ENCODE results near the gene ZNF614. TPM values are rescaled to one million over a fixed set of nuclear protein-coding genes. Genes with fewer than 3 reads are reported as not detected.

ZNF614 gene
- total and polyA plus RNA-seq, 9 of the 15 experiments (the other 6 are each of a cell fraction or from before 2014, with no cell fraction given), result 4.9 to 16.3 (median 11.4) TPM

GRCh38 chr19:52007806-52008557 is 20.2 kb downstream of the ZNF614 start, which contains the start of gene ZNF615 (continued):
- TF ChIP-seq ZNF699 (CRISPR knock-in tag; IDR thresholded peaks at IDR 0.05; ENCODE audit: insufficient replicate concordance) (no peak), NCOA6 (IDR thresholded peaks at IDR 0.05) (no peak), ZBTB12 (CRISPR knock-in tag; IDR thresholded peaks at IDR 0.05) (no peak), XRCC4 (IDR thresholded peaks at IDR 0.05; ENCODE audit: extremely low read depth, insufficient read depth, insufficient read length) (no peak), NFE2L1 (tag; IDR thresholded peaks at IDR 0.05; ENCODE audit: borderline replicate concordance, low read depth) (no peak), POLR3A (IDR thresholded peaks at IDR 0.05; ENCODE audit: borderline replicate concordance, extremely low read depth, insufficient read depth, insufficient read length) (no peak), RBM17 (IDR thresholded peaks at IDR 0.05; ENCODE audit: borderline replicate concordance, low read depth, low read length) (no peak), ZNF584 (CRISPR knock-in tag; IDR thresholded peaks at IDR 0.05; ENCODE audit: low read depth) (peak; percentile 69; the same call in 1 of the 2 replicates), MED1 (CRISPR knock-in tag; IDR thresholded peaks at IDR 0.05; ENCODE audit: borderline replicate concordance) (no peak), ZNF449 (CRISPR knock-in tag; IDR thresholded peaks at IDR 0.05) (no peak), NFIC (IDR thresholded peaks at IDR 0.05) (peak; percentile 28; the same call in 1 of the 2 replicates), FOXA3 (CRISPR knock-in tag; conservative IDR thresholded peaks at IDR 0.05 in 1 of 2, IDR thresholded peaks at IDR 0.05 in 1 of 2) (no peak), HINFP (tag; conservative IDR thresholded peaks at IDR 0.05; ENCODE audit: low read depth) (no peak), ZNF561 (CRISPR knock-in tag; conservative IDR thresholded peaks at IDR 0.05) (no peak), FOXP1 (CRISPR knock-in tag; IDR thresholded peaks at IDR 0.05) (no peak), PHTF2 (CRISPR knock-in tag; IDR thresholded peaks at IDR 0.05) (no peak), MEF2A (IDR thresholded peaks at IDR 0.05; ENCODE audit: control insufficient read depth, low read depth, low read length) (no peak), BCLAF1 (IDR thresholded peaks at IDR 0.05; ENCODE audit: borderline replicate concordance in 1 of 2, control insufficient read depth in 1 of 2, low read depth in 2 of 2, low read length in 1 of 2) (no peak), ZNF717 (CRISPR knock-in tag; IDR thresholded peaks at IDR 0.05) (no peak), GTF2F1 (IDR thresholded peaks at IDR 0.05; ENCODE audit: low read depth, low read length) (no peak)

All from K562 (cell line).